HG02970 (cell line): ENCODE measurements around the gene HIGD1C.
"Not testable (repeated sequence)": the region's sequence is repeated elsewhere in the genome, so short reads cannot be mapped to it uniquely, and the experiment has no call there.

Source experiments
- ATAC-seq: cut with Tn5 transposase; IDR thresholded peaks from one replicate; pipeline ENCODE4 v1.9.1; 2021; ENCODE audit warnings: mild to moderate bottlenecking, moderate library complexity, moderate number of reproducible peaks; ENCODE audit not compliant: unreplicated experiment, low FRiP score

HIGD1C gene

DNA sequence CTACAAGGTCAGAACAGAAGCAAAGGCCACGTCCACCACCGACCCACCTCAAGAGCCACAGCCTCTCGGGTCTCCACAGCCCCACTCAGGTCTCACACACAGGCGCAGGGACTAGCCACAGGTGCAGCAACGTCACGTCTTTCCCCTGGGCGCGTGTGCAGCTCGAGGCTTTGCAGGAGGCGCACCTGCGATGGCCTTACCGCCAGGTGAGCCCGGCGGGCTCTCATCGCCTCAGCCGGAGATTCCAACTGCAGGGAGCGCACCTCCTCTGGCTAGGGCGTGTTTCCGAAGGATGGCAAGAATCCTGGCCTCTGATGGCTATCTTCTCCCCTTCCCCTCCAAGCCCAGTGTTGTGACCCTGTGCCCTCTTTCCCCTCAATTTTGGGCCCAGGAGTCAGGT lies at the start of gene HIGD1C:
HIGD1C (plus strand) TSS at position 35 of the 400 bp plus-strand sequence. CDS start 1,455 bp downstream, outside the sequence.
- no peak for ATAC-seq

DNA sequence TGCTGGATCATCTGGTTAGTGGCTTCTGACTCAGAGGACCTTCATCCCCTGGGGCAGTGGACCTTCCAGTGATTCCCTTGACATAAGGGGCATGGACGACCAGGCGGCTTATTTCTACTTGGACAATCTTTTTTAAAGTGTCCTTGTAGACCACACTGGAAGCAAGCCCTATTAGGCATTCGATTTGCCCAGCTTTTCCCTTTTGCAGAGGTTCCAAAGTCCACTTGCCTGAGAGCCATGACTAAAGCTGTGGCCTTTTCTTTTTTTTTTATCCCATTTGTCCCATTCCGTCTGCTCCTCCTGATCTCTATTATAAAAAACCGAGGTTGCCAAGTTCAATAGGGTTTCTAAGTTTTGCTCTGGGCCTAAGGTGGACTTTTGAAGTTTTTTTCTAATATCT lies 43.9 kb upstream of the HIGD1C start:
- not testable (repeated sequence) for ATAC-seq

DNA sequence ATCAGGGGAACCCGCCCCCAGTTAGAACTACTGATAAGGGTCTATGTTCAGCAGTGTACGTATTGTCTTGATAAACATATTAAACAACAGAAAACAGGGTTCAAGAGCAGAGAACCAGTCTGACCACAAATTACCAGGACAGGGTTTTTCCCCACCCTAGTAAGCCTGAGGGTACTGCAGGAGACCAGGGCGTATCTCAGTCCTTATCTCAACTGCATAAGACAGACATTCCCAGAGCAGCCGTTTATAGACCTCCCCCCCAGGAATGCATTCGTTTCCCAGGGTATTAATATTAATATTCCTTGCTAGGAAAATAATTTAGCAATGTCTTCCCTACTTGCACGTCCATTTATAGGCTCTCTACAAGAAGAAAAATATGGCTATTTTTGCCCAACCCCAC lies 40.0 kb upstream of the HIGD1C start:
- not testable (repeated sequence) for ATAC-seq

DNA sequence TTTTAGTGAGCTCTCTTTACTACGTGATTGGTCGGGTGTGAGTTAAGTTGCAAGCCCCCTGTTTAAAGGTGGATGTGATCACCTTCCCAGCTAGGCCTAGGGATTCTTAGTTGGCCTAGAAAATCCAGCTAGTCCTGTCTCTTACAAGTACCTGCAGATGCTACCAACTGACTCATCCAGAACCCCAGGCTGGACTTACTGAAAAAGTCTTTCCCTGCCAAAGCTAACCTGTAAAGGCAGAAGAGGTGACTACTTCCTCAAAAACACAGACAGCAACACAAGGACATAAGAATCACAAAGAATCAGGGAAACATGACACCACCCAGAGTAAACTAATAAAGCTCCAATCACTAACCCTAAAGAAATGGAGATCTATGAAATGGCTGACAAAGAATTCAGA lies 39.1 kb upstream of the HIGD1C start:
- ATAC-seq, result no peak

DNA sequence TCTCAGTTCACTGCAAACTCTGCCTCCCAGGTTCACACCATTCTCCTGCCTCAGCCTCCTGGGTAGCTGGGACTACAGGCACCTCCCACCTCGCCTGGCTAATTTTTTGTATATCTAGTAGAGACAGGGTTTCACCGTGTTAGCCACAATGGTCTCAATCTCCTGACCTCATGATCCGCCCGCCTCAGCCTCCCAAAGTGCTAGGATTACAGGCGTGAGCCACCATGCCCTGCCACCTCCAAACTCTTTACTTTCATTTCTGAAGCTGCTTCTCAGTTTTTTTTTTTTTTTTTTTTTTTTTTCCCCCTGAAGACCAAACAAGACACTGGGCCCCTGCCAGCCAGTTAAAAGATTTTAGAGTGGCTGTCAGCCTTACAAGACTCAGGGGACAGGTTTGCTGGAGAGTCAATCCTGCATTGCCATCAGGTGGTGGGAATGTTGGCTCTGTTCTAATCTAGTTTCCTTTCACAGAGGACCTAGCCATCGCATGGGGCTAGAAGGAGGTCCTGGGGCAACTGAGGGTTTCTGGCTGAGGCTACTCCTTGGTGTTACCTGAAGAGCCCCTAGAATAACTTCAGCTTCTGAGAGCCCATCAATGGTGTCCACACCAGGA lies 37.4 kb upstream of the HIGD1C start:
- ATAC-seq, result no peak

DNA sequence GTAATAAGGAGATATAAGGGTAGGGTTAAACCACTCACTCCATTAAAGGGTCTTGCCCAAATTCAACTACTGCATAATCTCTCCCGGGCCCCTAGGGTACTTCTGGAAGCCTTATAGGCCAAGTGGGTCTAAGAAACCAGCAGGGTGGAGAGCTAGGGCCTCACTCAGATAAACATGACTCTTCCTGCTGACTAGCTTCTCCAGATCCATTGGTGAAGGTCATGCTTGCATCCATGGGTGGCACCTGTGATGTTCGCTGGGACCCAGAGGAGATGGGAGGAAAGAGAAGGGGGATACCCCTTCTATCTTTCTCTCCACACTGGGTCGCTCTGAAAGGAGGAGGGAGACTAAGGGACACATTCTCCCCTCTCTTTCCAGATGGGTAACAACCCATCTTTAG lies 36.1 kb upstream of the HIGD1C start:
- ATAC-seq, result no peak

DNA sequence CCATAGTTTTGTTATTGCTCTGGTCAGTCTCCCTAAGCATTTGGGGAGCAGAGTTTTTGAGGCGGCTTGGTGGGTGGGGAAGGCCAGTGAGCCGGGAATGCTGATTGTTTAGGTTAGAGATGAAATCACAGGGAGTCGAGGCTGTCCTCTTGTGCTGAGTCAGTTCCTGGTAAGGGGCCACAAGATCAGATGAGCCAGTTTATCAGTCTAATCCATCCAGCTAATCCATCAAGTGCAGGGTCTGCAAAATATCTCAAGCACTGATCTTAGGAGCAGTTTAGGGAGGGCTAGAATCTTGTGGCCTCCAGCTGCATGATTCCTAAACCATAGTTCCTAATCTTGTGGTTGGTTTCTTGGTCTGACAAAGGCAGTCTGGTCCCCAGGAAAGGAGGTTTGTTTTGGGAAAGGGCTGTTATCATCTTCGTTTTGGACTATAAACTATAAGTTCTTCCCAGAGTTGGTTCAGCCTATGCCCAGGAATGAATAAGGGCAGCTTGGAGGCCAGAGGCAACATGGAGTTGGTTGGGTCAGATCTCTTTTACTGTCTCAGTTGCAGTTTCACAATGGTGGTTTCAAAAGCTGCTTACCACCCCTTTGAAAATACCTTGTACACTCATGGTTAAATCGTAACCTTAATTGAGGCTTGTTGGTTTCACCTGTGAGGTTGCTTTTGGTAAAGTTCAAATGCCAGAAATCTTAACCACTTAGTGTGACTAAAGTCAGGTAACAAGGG lies 33.6 kb upstream of the HIGD1C start:
- ATAC-seq, result no peak

DNA sequence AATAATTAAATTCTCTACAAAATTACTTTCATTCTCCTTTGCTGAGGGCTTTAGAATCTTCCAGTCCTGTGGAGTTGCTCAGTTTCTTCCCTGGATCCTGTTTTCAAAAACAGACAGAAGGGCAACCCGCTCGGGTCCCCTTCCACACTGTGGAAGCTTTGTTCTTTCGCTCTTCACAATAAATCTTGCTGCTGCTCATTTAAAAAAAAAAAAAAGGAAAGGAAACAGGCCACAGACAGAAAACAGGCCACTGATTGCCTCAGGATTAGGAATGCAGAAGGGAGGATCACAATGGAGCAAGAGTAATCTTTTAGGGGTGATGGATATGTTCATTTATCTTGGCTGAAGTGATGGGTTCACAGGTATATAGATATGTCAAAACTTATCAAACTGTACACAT lies 29.5 kb upstream of the HIGD1C start:
- no peak for ATAC-seq

DNA sequence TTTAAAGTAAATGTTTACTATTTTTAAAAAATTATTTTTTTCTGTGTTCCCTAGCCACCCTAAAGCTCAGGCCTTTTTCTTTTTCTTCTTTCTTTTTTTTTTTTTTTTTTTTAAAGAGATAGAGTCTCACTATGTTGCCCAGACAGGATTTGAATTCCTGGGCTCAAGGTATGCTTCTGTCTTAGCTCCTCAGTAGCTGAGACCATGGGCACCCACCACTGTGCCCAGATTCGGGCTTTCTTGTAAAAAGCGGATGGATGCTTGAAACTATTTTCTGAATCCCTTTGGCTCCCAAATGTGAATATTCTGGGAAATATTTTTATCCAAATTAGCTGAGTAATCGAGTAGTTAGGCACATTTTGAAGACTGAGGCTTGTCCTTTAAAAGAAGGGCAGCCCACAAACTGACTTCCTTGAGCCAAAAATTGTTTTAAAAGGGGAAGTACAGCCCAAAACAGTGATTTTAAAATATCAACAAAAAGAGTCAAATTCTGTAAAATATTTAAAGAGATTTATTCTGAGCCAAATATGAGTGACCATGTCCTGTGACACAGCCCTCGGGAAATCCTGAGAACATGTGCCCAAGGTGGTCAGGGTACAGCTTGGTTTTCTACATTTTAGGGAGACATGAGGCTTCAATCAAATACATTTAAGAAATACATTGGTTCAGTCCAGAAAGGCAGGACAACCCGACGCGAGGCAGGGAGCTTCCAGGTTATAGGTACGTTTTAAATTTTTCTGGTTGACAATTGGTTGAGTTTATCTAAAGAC lies 28.8 kb upstream of the HIGD1C start:
- no peak for ATAC-seq

DNA sequence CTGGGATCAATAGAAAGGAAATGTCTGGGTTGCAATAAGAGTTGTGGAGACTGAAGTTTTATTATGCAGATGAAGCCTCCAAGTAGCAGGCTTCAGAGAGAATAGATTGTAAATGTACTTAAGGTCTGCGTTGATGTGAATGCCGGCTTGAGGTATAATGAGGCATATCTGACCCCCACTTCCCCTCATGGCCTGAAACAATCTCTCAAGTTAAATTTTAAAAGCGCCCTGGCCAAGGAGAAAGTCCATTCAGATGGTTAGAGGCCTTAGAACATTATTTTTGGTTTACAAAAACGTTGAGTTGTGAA lies 28.3 kb upstream of the HIGD1C start:
- ATAC-seq, result no peak

DNA sequence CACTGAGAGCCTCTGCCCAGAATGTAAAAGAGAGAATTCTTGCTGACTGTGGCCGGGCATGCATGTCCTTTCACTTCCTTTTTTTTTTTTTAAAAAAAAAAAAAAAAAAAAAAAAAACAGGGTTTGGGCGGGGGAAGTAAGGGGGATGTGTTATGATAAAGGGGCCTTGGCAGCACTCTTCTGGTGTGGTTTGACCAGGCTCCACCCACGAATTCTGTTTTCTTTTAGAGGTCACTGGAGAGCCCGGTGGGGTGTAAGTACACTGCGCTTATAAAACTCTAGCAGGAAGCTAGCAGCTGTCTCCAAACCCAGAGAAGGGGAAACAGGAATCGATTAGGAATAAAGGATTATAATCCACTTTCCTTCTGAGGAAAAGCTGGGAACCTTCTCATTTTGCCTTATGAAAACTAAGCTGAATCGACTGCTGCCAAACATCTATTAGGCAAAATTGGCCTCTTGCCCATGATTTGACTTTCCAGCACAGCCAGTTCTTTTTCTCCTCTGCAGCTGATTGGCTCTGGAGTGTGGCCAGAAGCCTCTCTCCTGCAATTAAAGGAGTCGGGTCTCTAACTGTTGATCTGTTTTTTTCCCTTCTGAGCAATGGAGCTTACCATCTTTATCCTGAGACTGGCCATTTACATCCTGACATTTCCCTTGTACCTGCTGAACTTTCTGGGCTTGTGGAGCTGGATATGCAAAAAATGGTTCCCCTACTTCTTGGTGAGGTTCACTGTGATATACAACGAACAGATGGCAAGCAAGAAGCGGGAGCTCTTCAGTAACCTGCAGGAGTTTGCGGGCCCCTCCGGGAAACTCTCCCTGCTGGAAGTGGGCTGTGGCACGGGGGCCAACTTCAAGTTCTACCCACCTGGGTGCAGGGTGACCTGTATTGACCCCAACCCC lies 27.7 kb upstream of the HIGD1C start:
- ATAC-seq, result peak; percentile 80

DNA sequence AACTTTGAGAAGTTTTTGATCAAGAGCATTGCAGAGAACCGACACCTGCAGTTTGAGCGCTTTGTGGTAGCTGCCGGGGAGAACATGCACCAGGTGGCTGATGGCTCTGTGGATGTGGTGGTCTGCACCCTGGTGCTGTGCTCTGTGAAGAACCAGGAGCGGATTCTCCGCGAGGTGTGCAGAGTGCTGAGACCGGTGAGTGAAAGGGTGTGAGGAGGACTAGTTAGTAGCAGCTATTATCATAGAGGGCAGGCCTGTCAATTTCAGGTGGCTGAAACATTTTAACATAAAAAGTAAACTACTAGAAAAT lies 27.0 kb upstream of the HIGD1C start:
- ATAC-seq, result no peak

DNA sequence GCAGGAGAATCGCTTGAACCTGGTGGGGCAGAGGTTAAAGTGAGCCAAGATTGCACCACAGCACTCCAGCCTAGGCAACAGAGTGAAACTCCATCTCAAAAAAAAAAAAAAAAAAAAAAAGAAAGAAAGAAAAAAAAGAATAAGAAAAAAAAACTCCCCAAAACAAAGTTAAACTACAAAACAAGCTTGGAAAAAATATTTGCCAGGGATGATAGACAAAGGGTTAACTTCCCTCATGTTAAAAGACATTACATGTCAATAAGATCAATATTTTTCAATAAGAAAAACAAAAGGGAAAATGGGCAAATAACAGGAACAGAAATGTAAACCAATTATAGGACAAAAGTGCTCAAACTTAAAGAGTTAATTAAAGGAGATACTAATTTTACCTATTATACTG lies 26.4 kb upstream of the HIGD1C start:
- no peak for ATAC-seq

DNA sequence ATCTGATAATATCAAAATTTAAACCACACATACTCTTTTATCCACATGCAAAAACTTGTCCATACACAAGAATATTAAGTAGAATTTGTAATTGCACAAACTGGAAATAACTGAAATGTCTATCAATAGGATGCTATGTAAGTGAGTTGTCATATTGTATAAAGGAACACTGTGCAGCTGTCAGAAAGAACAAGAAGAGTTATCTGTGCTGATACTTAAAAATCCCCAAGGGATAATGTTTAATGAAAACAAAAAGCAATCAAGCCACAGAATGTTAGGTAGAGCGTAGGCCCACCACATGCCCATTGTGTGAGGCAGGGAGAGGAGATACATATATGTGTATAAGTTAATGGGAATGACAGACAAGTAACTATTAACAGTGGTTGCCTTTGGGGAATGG lies 25.9 kb upstream of the HIGD1C start:
- no peak for ATAC-seq

DNA sequence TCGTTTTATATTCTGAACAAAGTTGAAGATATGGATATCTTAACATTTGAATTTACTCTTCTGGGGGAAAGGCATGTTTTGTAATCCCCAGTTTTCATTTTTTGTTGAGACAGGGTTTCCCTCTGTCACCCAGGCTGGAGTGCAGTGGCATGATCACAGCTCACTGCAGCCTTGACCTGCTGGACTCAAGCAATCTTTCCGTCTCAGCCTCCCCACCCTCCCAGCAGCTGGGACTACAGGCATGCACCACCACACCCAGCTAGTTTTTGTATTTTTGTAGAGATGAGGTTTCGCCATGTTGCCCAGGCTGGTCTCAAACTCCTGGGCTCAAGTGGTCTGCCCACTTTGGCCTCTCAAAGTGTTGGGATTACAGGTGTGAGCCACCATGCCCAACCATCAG lies 25.4 kb upstream of the HIGD1C start:
- not testable (repeated sequence) for ATAC-seq

DNA sequence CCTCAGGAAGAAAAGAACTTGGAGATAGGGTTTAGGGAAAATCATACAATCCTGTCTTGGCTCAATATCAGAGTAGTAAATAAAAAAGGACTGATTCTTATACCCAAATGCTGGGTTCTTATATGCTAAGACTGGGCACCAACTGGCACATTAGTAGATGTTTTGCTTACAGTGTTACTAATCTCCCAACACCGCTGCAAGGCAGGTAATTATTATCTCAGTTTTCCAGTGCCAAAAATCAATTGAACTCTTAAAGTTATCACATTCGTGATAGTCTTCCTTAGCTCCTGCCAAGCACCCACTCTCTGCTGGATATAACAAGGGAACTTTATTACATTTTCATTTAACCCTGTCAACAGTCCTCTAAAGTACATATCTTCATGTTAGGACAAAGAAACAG lies 25.0 kb upstream of the HIGD1C start:
- no peak for ATAC-seq

DNA sequence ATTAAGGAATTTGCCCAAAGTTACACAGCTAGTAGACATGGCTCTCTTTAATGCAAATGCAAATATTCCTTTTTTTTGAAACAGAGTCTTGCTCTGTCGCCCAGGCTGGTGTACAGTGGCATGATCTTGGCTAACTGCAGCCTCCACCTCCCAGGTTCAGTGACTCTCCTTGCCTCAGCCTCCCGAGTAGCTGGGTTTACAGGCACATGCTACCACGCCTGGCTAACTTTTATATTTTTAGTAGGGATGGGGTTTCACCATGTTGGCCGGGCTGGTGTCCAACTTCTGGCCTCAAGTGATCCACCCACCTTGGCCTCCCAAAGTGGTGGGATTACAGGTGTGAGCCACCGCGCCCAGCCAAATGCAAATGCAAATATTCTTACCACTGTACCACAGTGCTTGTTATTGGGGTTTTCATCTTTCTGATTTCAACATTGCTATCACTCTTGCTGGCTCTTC lies 24.5 kb upstream of the HIGD1C start:
- ATAC-seq, result no peak

DNA sequence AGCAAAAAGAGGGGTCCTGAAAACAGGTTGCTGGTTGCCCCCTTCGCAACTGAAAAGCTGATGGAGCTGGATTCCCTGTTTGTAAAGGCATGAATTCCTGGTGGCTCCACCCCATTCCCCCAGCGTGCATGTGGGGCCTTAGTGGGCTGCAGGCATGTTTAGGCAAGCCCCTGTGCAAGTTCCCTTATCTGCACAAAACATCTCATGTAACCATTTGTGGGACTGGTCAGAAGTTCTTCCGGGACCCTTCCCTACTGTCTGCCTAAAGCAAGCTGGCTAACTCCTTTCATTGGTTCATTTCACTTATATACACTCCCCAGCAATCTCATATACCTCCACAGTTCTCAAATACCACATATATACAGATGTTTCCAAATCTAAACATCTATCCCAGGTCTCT lies 24.0 kb upstream of the HIGD1C start:
- ATAC-seq, result no peak

DNA sequence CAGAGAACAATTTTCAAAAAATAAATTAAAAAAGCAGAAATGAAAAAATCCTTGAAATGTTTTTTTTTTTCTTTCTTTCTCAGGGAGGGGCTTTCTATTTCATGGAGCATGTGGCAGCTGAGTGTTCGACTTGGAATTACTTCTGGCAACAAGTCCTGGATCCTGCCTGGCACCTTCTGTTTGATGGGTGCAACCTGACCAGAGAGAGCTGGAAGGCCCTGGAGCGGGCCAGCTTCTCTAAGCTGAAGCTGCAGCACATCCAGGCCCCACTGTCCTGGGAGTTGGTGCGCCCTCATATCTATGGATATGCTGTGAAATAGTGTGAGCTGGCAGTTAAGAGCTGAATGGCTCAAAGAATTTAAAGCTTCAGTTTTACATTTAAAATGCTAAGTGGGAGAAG lies 22.5 kb upstream of the HIGD1C start:
- ATAC-seq, result no peak

DNA sequence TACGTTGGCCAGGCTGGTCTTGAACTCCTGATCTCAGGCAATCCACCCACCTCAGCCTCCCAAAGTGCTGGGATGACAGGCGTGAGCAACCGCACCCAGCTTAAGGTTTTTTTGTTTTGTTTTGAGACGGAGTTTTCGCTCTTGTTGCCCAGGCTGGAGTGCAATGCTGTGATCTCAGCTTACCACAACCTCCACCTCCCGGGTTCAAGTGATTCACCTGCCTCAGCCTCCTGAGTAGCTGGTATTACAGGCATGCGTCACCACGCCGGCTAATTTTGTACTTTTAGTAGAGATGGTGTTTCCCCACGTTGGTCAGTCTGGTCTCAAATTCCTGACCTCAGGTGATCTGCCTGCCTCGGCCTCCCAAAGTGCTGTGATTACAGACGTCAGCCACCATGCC lies 21.9 kb upstream of the HIGD1C start:
- ATAC-seq, result not testable (repeated sequence)

DNA sequence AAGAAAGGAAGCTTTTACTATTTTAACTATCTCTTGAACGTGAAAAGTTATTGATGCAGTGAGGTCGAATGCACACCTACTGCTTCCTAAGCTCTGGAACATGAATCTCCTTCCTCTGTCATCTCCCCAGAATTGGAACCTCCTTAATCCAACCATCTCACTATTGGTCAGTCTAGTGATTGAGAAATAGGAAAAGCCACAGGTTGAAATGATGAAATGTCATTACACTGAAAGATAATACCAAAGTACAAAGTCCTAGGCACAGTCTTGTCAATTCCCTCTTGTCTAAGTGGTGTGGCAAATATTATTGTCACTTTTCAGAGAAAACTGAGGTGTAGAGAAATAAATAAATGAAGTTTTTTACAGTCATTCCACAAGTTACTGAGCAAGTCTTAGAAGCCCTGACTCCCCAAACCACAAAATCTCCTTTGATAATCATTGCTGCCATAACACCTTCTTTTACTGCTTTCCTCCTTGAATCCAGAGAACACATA lies 19.5 kb upstream of the HIGD1C start:
- ATAC-seq, result no peak
